GM12873 (cell line): Measurements from ENCODE around the gene SPATA45.

ENCODE experiments used
- CTCF ChIP-seq: IDR thresholded peaks from 2 replicates; pipeline ENCODE4 v1.5.1; 2012; ENCODE audit warnings: low read depth, mild to moderate bottlenecking, moderate library complexity, low read length, control low read depth; ENCODE audit not compliant: insufficient read depth; ENCODE audit errors: missing control alignments

The SPATA45 gene

GRCh38 chr1:212797681-212798080, 49.8 kb downstream of the SPATA45 start:
- no peak for TF ChIP-seq CTCF

- no peak for TF ChIP-seq CTCF
These were observed 52.9 kb downstream of the SPATA45 start for GRCh38 chr1:212794561-212795014.

- TF ChIP-seq CTCF = no peak
These were observed 55.0 kb downstream of the SPATA45 start for GRCh38 chr1:212792396-212792908.

DNA sequence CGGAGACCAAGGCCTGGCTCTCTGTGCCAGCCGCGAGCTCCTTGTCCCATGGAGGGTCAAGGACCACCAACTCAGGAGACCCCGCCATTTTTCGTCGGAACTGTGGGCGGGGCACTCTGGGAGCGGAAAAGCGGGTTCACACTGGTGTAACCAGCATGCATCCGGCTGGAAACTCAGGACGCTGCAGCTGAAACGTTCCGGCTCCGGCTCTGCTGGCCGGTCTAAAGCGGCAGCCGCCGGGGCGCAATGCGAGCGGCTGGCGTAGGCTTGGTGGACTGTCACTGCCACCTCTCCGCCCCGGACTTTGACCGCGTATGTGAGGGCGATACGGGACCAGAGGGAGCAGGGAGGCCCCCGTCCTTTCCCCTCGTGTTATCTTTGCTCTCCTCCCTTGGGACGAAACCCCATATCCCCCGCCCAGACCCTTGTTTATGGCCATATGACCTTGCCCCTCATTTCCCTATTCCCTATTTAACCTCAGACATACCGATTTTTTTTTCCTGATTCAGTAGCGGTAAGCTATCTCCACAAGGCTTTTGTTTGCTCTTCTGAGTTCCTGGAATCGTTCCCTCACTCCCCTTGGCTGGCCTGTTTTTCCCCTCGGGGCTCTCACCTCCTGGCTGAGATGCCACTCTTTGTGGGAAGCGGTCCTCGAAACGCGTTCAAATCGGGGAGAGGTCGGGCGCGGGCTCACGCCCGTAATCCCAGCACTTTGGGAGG, 55.6 kb downstream of the SPATA45 start, which contains the start of the genes NSL1 and TATDN3:
Gene NSL1 (minus strand): TSS at position 102 of the 720 bp plus-strand sequence. CDS start 14 bp downstream, at position 88.
Gene TATDN3 (plus strand): TSS at position 219 of the 720 bp plus-strand sequence. CDS start 28 bp downstream, at position 247.
- no peak for TF ChIP-seq CTCF

DNA sequence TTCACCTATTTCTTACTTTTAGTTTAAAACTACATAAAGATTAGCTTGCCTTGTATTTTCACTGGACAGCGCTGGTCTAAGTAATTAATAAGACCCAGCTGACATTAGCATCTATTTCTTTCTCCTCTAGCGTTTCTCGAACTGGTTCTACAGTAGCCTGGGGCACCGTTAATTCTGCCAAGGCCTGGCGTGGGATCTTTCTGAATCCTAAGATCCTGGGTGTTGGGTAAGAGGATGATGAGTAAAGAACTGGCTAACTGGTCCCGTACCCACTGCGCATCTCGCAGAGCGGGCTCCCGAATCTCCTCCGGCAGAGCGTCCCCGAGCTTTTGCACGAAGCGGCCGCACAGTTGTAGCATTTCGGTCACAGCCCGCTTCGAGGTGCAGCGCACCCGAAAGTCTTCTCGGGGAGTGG, 56.2 kb downstream of the SPATA45 start:
- TF ChIP-seq CTCF = no peak

DNA sequence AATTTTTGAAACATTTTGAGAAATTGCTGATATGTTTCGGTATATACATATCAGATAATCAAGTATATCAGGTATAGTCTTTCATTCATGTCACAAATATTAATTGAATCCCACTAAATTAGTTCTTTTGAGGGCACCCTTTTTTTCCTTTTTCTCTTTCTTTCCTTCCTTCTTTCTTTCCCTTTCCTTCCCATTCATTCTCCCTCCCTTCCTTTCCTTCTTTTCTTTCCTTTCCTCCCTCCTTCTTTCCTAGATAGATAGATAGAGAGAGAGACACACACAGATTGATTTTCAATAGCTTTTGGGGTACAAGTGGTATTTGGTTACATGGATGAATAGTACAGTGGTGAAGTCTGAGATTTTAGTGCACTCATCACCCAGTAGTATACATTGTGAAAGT, 61.6 kb downstream of the SPATA45 start:
- TF ChIP-seq CTCF = no peak

- no peak for TF ChIP-seq CTCF
These were observed 63.5 kb downstream of the SPATA45 start for GRCh38 chr1:212783976-212784375.
